A549 (cell line): Measurements from ENCODE around the gene MPPED1.

ENCODE experiments used
- HOXA7 ChIP-seq: fragments of 250-450 bp; sonication (Bioruptor Pico); IDR thresholded peaks from 2 replicates; pipeline ENCODE4 v1.5.0; 2020; ENCODE audit warnings: mild to moderate bottlenecking, moderate library complexity
- JUN ChIP-seq, 2 experiments: fragments of >200 bp; sonication (Bioruptor Twin); formaldehyde crosslinking; IDR thresholded peaks; 2 replicates in 1 of 2; 3 replicates in 1 of 2; pipeline ENCODE4 v1.6.1; 2016 to 2017
- POLR2A ChIP-seq: IDR thresholded peaks from 2 replicates; pipeline ENCODE4 v1.6.1; 2012; ENCODE audit warnings: mild to moderate bottlenecking, low read length
- POLR2AphosphoS2 ChIP-seq: conservative IDR thresholded peaks from 2 replicates; pipeline ENCODE4 v1.6.1; 2012; ENCODE audit warnings: low read length, improper control_type of control experiment, inconsistent platforms
- RCOR1 ChIP-seq: fragments of 150-350 bp; IDR thresholded peaks from 2 replicates; pipeline ENCODE4 v1.6.1; 2014; ENCODE audit warnings: antibody characterized with exemption, low read length, low read depth
- RNF2 ChIP-seq: fragments of 200-600 bp; sonication (generic); IDR thresholded peaks from 2 replicates; pipeline ENCODE4 v1.6.1; 2016; ENCODE audit warnings: low read depth, mild to moderate bottlenecking, antibody characterized with exemption, moderate library complexity, borderline replicate concordance
- TF ChIP-seq, protein P1 (sequence below): fragments of >200 bp; sonication (Bioruptor Twin); formaldehyde crosslinking; IDR thresholded peaks from 3 replicates; pipeline ENCODE4 v1.5.1; 2016
- TF ChIP-seq, protein P2 (sequence below): fragments of 150-350 bp; IDR thresholded peaks from 2 replicates; pipeline ENCODE4 v1.6.1; 2014; ENCODE audit warnings: low read depth, mild to moderate bottlenecking, low read length
- TF ChIP-seq, protein P3 (sequence below): fragments of 200-600 bp; sonication (generic); IDR thresholded peaks from 2 replicates; pipeline ENCODE4 v1.6.1; 2016; ENCODE audit warnings: antibody characterized with exemption, mild to moderate bottlenecking, moderate library complexity

DNA sequence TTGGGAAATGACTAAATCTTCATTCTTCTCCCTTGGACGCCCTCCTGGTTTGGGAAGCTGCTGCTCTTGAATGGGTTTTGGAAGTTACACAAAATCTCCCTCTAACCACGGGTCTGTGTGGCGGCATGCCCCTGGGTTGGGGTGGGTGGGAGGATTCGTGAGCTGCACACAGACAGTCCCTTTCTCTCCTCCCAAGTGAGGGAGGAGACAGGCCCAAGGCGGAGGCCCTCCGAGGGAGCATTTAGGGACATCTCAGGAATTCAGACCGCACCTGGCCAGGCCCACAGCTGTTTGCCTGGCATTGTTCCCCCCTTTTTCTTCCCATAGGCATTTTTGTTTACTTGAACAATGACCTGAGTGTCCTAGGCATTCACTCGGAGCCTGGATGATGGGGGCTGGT, 94.1 kb downstream of the MPPED1 start:
- TF ChIP-seq POLR2A (no peak), RNF2 (no peak), HOXA7 (CRISPR knock-in tag) (no peak), JUN (IDR thresholded peaks at IDR 0.05) (no peak), RCOR1 (no peak), POLR2AphosphoS2 (no peak)
- TF ChIP-seq, protein P1, sequence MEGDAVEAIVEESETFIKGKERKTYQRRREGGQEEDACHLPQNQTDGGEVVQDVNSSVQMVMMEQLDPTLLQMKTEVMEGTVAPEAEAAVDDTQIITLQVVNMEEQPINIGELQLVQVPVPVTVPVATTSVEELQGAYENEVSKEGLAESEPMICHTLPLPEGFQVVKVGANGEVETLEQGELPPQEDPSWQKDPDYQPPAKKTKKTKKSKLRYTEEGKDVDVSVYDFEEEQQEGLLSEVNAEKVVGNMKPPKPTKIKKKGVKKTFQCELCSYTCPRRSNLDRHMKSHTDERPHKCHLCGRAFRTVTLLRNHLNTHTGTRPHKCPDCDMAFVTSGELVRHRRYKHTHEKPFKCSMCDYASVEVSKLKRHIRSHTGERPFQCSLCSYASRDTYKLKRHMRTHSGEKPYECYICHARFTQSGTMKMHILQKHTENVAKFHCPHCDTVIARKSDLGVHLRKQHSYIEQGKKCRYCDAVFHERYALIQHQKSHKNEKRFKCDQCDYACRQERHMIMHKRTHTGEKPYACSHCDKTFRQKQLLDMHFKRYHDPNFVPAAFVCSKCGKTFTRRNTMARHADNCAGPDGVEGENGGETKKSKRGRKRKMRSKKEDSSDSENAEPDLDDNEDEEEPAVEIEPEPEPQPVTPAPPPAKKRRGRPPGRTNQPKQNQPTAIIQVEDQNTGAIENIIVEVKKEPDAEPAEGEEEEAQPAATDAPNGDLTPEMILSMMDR, result no peak
- TF ChIP-seq, protein P2, sequence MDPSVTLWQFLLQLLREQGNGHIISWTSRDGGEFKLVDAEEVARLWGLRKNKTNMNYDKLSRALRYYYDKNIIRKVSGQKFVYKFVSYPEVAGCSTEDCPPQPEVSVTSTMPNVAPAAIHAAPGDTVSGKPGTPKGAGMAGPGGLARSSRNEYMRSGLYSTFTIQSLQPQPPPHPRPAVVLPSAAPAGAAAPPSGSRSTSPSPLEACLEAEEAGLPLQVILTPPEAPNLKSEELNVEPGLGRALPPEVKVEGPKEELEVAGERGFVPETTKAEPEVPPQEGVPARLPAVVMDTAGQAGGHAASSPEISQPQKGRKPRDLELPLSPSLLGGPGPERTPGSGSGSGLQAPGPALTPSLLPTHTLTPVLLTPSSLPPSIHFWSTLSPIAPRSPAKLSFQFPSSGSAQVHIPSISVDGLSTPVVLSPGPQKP, result no peak
- TF ChIP-seq, protein P3, sequence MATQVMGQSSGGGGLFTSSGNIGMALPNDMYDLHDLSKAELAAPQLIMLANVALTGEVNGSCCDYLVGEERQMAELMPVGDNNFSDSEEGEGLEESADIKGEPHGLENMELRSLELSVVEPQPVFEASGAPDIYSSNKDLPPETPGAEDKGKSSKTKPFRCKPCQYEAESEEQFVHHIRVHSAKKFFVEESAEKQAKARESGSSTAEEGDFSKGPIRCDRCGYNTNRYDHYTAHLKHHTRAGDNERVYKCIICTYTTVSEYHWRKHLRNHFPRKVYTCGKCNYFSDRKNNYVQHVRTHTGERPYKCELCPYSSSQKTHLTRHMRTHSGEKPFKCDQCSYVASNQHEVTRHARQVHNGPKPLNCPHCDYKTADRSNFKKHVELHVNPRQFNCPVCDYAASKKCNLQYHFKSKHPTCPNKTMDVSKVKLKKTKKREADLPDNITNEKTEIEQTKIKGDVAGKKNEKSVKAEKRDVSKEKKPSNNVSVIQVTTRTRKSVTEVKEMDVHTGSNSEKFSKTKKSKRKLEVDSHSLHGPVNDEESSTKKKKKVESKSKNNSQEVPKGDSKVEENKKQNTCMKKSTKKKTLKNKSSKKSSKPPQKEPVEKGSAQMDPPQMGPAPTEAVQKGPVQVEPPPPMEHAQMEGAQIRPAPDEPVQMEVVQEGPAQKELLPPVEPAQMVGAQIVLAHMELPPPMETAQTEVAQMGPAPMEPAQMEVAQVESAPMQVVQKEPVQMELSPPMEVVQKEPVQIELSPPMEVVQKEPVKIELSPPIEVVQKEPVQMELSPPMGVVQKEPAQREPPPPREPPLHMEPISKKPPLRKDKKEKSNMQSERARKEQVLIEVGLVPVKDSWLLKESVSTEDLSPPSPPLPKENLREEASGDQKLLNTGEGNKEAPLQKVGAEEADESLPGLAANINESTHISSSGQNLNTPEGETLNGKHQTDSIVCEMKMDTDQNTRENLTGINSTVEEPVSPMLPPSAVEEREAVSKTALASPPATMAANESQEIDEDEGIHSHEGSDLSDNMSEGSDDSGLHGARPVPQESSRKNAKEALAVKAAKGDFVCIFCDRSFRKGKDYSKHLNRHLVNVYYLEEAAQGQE, result no peak
